Epithelial cell of proximal tubule (primary cell): ENCODE data around the gene POLR1C. TPM values are rescaled to one million over a fixed set of nuclear protein-coding genes. Genes with fewer than 3 reads are reported as not detected.
"Not testable (repeated sequence)": the region's sequence is repeated elsewhere in the genome, so short reads cannot be mapped to it uniquely, and the experiment has no call there.

Experiments used
- DNase-seq: peaks from one replicate; pipeline ENCODE4 v3.0.0-alpha.2; 2011; ENCODE audit warnings: low read depth
- H3K4me3 ChIP-seq: 2 replicates; pipeline ENCODE4 v1.5.1; 2011; ENCODE audit warnings: low read depth, mild to moderate bottlenecking, low read length
- total RNA-seq: library from RNA; depleted of rRNA; stranded (reverse); fragments of >200 nt; gene quantifications from 2 replicates; pipeline ENCODE4 v1.2.3, GENCODE V29; 2015
- TF ChIP-seq, protein P1 (sequence below): conservative IDR thresholded peaks from 2 replicates; pipeline ENCODE4 v1.5.1; 2012; ENCODE audit warnings: low read depth, mild to moderate bottlenecking, low read length

Gene POLR1C
- total RNA-seq, 1 donor from 2014 or later: 37.6 TPM

GRCh38 chr6:43497689-43498088, 19.2 kb upstream of the POLR1C start:
- no peak overlapping the region for H3K4me3 ChIP-seq
- TF ChIP-seq, protein P1, sequence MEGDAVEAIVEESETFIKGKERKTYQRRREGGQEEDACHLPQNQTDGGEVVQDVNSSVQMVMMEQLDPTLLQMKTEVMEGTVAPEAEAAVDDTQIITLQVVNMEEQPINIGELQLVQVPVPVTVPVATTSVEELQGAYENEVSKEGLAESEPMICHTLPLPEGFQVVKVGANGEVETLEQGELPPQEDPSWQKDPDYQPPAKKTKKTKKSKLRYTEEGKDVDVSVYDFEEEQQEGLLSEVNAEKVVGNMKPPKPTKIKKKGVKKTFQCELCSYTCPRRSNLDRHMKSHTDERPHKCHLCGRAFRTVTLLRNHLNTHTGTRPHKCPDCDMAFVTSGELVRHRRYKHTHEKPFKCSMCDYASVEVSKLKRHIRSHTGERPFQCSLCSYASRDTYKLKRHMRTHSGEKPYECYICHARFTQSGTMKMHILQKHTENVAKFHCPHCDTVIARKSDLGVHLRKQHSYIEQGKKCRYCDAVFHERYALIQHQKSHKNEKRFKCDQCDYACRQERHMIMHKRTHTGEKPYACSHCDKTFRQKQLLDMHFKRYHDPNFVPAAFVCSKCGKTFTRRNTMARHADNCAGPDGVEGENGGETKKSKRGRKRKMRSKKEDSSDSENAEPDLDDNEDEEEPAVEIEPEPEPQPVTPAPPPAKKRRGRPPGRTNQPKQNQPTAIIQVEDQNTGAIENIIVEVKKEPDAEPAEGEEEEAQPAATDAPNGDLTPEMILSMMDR: no peak
- no peak for DNase-seq

DNA sequence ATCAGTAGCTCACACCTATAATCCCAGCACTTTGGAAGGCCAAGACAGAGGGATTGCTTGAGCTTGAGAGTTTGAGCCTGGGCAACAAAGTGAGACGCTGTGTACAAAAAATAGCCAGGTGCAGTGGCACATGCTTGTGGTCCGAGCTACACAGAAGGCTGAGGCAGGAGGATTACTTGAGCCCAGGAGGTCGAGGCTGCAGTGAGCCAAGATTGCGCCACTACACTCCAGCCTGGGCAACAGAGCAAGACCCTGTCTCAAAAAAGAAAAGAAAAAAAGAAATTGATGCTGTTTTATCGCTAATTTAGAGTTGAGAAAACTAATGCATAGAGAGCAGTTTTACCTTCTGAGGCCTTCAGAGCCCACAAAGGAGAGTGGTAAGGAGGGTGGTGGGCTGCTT, 18.6 kb upstream of the POLR1C start:
- DNase-seq: not testable (repeated sequence)

GRCh38 chr6:43499028-43499815, 17.7 kb upstream of the POLR1C start:
- TF ChIP-seq, protein P1: no peak
- no peak for DNase-seq
- H3K4me3 ChIP-seq: no peak overlapping the region

More for the DNA sequence above, 18.6 kb upstream of the POLR1C start:
- not testable (repeated sequence) for H3K4me3 ChIP-seq

- TF ChIP-seq, protein P1: no peak
- no peak overlapping the region for H3K4me3 ChIP-seq
Measured at GRCh38 chr6:43500921-43501320, 16.0 kb upstream of the POLR1C start.

GRCh38 chr6:43502666-43503065, 14.2 kb upstream of the POLR1C start:
- TF ChIP-seq, protein P1: no peak
- no peak overlapping the region for H3K4me3 ChIP-seq
- no peak for DNase-seq

More at GRCh38 chr6:43500921-43501320, 16.0 kb upstream of the POLR1C start:
- DNase-seq: no peak

DNA sequence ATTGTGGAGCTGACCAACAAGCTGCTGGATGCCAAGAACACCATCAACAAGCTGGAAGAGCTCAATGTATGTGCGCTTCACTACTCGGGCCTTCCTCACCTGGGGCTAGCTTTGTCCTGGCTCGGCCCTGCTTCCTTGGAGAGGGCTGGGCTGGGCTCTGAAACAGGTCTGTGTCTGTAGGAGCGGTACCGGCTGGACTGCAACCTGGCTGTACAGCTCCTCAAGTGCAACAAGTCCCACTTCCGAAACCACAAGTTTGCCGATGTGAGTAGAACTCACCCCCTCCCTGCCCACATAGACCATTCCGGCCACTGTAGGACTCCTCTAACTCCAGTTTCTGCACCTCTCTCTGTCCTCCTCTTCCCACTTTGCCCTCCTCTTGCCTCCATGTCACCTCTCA, 13.4 kb upstream of the POLR1C start:
- H3K4me3 ChIP-seq: no peak overlapping the region
- TF ChIP-seq, protein P1: no peak
- DNase-seq: no peak

DNA sequence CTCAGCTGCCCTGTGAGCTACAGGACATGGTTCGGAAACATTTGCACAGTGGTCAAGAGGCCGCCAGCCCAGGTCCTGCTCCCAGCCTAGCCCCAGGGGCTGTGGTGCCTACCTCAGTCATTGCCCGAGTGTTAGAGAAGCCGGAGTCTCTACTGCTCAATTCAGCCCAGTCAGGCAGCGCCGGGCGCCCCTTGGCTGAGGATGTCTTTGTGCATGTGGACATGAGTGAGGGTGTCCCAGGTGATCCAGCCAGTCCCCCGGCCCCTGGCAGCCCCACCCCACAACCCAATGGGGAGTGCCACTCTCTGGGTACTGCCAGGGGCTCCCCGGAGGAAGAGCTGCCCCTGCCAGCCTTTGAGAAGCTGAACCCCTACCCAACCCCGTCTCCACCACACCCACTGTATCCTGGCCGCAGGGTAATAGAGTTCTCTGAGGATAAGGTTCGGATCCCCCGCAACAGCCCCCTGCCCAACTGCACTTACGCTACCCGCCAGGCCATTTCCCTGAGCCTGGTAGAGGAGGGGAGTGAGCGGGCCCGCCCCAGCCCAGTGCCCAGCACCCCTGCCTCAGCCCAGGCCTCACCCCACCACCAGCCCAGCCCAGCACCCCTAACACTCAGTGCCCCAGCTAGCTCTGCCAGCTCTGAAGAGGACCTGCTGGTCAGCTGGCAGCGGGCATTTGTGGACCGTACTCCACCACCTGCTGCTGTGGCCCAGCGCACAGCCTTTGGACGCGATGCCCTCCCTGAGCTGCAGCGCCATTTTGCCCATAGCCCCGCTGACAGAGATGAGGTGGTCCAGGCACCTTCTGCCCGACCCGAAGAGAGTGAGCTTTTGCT, 11.9 kb upstream of the POLR1C start:
- no peak for DNase-seq
- TF ChIP-seq, protein P1: no peak

More for the DNA sequence above, 11.9 kb upstream of the POLR1C start:
- H3K4me3 ChIP-seq: no peak overlapping the region
